ENCODE measurements around the gene PPDPF.
"Not testable (repeated sequence)": the region's sequence is repeated elsewhere in the genome, so short reads cannot be mapped to it uniquely, and the experiment has no call there.

The PPDPF gene

DNA sequence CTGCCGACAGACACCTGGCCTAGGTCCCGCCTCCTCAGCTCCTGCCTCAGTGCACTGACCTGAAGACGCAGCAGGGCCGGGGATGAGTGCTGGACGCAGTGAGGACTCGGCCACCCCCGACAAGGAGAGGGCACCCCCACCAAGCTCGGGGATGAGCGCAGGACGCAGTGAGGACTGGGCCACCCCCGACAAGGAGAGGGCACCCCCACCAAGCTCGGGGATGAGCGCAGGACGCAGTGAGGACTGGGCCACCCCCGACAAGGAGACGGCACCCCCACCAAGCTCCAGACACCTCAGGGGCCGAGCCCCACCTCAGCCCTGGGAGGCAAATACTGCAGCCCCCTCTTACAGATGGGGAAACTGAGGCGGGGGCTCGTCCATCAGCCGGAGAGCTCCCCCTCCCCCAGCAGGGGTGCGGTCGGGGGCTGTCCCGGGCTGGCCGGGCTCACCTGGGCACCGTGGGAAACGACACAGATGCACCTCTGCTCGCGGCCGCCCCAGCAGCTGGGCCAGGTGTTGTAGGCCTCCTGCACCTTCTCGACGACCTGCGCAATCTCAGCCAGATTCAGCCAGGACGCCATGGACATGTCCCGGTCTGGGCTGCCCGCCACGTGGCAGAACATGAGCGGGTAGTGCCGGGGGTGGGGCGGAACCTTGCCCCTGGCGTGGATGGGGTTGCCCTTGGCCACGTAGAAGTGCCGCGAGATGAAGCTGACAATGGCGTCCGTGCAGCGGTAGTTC, 46.0 kb downstream of the PPDPF start:
- no peak for DNase-seq

DNA sequence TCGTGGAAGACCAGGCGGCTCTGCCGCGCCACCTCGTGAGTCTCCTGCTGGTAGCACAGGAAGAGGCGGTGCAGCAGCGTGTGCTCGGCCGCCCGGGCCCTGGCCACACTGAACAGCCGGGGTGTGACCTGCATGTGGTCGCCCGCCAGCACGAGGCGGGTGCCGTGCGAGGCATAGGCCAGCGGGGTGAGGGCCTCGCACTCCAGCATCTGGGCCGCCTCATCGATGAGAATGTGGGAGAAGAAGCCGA, 46.5 kb downstream of the PPDPF start:
- no peak for DNase-seq

DNA sequence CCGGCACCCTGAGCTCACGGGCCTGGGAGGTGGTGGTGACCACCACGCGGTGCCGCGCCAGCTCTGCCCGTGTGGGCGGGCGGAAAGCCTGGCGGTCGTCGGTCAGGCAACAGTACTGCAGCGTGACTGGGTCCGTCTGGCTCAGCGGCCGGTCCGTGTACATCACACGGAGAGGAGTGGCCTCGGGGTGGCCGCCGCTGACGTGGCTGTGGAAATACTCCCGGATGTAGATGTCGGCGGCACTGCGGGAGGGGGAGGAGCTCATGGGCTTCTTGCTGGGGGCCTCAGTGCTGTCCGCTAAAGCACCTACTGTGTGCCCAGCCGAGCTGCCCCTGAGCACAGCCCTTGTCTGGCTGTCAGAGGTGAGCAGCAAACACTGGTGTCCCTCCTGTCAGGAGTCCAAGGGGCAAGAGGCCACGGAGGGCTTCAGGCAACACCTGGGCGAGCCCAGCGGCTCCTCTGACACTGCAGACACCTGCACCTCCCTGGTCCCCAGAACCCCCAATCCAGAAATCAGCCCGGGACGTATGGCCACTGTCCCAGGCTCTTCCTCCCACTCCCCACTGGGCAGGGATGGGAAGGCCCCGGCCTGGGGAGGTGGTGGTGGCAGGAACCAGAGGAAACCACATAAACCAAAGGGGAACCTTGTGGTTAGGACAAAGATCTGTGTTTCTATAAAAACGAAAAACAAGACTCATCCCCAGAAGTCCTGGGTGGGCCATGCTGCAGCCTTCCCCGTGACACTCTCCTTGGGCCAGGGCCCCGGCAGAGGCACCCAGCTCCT, 47.0 kb downstream of the PPDPF start:
- peak; percentile 44 for DNase-seq

DNA sequence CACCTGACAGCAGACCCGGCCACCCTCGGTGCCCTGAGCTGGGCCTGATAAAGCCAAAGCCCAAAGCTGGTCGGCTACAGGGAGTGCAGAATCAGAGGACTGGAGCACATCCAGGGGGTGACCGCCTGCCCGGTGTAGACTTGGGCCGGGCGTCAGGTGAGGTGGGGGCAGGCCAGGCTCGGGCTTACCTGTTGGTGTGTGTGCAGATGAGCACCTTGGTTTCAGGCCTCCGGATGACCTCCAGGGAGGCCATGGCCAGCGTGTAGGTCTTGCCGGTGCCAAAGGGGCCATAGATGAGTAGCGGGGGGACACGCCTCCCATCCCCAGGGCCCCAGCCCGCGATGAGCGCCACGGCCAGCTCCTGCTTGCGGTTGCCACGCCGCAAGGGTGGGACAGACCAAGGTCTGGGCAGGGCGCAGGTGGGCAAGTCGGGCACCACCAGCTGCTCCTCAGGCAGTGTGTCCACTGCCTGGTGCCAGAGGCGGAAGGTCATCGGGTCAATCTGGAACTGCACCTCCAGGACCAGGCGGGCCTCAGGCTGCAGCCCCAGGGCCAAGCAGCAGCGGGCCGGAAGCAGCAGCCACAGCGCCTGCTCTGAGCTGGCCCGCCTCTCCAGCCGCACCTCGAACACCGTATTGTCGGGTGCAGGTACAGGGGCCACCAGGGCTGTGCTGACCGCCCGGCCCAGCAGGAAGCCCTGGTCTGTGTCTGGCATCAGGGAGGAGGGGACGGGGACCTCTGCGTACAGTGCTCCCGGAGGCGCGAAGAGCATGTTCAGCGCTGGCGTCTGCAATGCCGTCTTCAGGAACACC, 47.8 kb downstream of the PPDPF start:
- no peak for DNase-seq

DNA sequence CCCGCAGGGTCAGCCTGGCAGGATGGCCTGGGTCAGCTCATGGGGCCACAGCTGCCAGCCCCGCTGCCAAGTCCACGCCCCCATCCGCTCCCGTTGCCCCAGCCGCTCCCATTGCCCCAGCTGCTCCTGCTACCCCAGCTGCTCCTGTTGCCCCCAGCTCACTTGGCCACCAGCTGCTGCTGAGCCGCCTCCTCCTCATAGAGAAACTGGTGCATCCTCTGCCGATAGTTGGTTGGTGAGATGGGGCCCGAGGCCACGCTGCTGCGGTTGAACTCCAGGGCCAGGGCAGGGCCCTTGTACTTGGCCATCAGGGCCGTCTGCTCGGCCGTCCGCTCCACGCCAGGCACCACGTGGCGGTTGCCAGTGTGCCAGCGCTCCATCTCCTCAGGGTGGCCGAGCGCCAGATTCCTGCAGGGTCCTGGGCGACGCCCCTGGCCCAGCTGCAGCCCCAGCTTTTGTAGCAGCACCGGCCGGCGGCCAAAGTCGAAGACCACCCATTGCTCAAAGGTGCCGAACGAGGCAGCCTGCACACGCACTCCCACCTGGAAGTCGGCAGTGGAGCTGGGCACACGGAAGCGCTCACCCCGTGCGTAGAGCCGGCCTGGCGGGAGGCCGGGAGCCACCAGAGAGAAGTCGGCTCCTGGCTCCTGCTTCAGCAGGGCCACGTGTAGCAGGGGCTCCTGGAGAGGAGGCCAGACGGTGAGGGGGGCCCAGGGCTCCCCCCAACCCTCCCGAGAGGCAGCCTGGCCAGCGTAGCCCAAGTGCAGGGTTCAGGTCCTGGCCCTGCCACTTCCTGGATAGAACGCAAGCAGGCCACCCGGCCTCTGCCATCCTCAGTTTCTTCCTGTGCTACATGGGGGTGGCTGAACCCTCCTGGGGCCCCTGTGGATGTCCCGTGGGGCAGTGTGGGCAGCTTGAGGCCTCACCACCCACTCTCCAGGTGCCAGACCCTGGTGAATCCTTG, 48.7 kb downstream of the PPDPF start:
- no peak for DNase-seq

DNA sequence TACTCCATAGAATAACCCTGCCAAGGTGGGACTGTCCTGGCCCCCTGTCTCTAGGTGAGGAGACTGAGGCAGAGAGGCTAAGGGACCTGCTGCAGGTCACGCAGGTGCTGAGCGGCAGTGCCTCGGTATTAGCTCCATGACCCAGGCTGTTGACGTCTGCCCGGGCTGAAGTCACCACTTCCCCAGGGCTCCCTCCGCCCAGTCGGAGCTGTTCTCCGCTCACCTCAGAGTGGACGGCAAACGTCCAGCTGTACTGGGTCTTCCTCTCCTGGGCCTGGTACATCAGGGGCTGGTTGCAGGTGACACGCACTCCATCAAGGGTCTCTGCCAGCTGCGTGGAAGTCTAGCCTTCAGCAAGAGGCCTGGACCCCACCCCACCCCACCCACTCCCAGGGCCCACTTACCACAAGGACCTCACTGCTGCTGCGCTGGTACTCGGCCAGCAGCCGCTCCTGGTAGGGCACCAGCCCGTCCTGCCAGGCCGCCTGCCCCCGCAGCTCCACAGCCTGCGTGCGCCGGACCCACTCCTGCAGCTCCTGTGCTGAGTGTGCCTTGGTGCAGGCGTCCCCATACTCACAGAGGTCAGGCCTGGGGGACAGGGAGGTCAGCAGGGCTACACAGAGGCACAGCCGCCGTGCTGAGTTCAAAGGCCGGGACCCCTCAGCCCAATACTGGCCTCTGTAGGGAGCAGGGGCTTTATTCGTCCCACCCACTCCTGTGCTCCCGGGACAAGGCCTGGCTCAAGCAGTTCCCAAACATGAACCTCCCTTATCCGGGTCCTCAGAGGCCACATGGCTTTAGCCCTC, 49.9 kb downstream of the PPDPF start:
- no peak for DNase-seq

DNA sequence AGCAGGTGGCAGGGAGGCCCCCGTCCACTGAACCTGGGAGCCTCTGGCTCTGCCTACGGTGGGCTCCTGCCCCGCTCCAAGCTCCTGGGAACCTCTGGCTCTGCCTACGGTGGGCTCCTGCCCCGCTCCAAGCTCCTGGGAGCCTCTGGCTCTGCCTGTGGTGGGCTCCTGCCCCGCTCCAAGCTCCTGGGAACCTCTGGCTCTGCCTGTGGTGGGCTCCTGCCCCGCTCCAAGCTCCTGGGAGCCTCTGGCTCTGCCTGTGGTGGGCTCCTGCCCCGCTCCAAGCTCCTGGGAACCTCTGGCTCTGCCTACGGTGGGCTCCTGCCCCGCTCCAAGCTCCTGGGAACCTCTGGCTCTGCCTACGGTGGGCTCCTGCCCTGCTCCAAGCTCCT, 50.5 kb downstream of the PPDPF start:
- not testable (repeated sequence) for DNase-seq
